Measurements from ENCODE around the gene TTC21B.
"Not testable (repeated sequence)": the region's sequence is repeated elsewhere in the genome, so short reads cannot be mapped to it uniquely, and the experiment has no call there.

Gene TTC21B

GRCh38 chr2:165861083-165861482 lies 92.5 kb downstream of the TTC21B start:
- POLR2A ChIA-PET: not testable (repeated sequence)

DNA sequence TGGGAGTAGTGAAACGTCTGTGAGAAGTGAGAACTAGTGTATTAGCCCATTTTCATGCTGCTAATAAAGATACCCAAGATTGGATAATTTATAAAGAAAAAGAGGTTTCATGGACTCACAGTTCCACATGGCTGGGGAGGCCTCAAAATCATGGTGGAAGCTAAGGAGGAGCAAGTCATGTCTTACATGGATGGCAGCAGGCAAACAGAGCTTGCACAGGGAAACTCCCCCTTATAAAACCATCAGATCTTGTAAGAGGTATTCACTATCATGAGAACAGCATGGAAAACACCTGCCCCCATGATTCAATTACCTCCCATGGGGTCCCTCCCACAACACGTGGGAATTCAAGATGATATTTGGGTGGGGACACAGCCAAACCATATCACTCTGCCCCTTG lies 93.9 kb downstream of the TTC21B start:
- peak; percentile 28 for TF ChIP-seq SETDB1 (IDR thresholded peaks at IDR 0.05; ENCODE audit: insufficient read length, low read length)
- H3K9me3 ChIP-seq (ENCODE audit: control insufficient read depth, insufficient read depth, low read depth, low read length); POLR2A ChIA-PET; H3K27ac ChIP-seq (ENCODE audit: extremely low read depth, low read depth, low read length); H3K4me1 ChIP-seq (ENCODE audit: control insufficient read depth, insufficient read depth, low read length); H3K4me3 ChIP-seq (ENCODE audit: low read depth, low read length): not testable (repeated sequence)
- H3K36me3 ChIP-seq (ENCODE audit: control insufficient read depth in 2 of 2, insufficient read depth in 1 of 2, low read length in 2 of 2): peaks cover 0 to 23% of the 10 kb centered on the region in 2 experiments; a peak in 1 of 3 replicates
- CTCF ChIA-PET: interaction anchor here (0.6 kb wide), 1 partner anchor 11 kb away, joined by 3 read pairs; no protein-coding TSS in a partner anchor

More at GRCh38 chr2:165861083-165861482, 92.5 kb downstream of the TTC21B start:
- CTCF ChIA-PET; H3K9me3 ChIP-seq (ENCODE audit: control insufficient read depth, insufficient read depth, low read depth, low read length); H3K27ac ChIP-seq (ENCODE audit: extremely low read depth, low read depth, low read length); H3K4me3 ChIP-seq (ENCODE audit: low read depth, low read length); H3K4me1 ChIP-seq (ENCODE audit: control insufficient read depth, insufficient read depth, low read length): not testable (repeated sequence)
- H3K36me3 ChIP-seq (ENCODE audit: control insufficient read depth in 2 of 2, insufficient read depth in 1 of 2, low read length in 2 of 2): peaks cover 0 to 28% of the 10 kb centered on the region in 2 experiments; a peak in 1 of 3 replicates

DNA sequence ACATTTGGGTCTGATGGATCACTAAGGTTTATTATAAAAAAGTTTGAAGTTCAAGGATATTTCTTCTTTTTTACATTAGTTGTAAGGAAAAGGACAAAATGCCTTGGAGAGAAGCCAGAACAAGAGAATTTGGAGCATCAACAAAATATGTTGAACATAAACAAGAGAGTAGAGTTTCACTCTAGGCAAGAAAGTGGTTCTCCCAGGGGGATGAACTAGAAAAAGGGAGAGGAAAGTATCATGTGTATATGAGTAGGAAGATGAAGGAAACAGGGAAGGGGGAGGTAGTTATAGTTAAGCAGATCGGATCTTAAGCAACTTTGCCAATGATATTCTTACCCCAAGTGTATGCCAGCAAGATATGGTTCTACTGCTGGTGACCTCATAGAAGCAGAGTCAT lies 95.7 kb downstream of the TTC21B start:
- H3K4me1 ChIP-seq (ENCODE audit: control insufficient read depth, insufficient read depth, low read length): no peaks in the 10 kb centered on the region
- H3K9me3 ChIP-seq (ENCODE audit: control insufficient read depth, insufficient read depth, low read depth, low read length): no peaks in the 10 kb centered on the region
- no peak overlapping the region for H3K4me3 ChIP-seq (ENCODE audit: low read depth, low read length)
- H3K36me3 ChIP-seq (ENCODE audit: control insufficient read depth in 2 of 2, insufficient read depth in 1 of 2, low read length in 2 of 2): peaks cover 0 to 18% of the 10 kb centered on the region in 2 experiments; a peak in 1 of 3 replicates
- POLR2A ChIA-PET: no interaction called here
- H3K27ac ChIP-seq (ENCODE audit: extremely low read depth, low read depth, low read length): no peak overlapping the region
- no peak for TF ChIP-seq ZEB2 (tag by site-specific recombination; IDR thresholded peaks at IDR 0.05)
- TF ChIP-seq ZNF223 (tag by site-specific recombination; IDR thresholded peaks at IDR 0.05): no peak
- TF ChIP-seq, protein P1, sequence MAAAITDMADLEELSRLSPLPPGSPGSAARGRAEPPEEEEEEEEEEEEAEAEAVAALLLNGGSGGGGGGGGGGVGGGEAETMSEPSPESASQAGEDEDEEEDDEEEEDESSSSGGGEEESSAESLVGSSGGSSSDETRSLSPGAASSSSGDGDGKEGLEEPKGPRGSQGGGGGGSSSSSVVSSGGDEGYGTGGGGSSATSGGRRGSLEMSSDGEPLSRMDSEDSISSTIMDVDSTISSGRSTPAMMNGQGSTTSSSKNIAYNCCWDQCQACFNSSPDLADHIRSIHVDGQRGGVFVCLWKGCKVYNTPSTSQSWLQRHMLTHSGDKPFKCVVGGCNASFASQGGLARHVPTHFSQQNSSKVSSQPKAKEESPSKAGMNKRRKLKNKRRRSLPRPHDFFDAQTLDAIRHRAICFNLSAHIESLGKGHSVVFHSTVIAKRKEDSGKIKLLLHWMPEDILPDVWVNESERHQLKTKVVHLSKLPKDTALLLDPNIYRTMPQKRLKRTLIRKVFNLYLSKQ (tag by site-specific recombination; IDR thresholded peaks at IDR 0.05; ENCODE audit: borderline replicate concordance): no peak
- TF ChIP-seq, protein P2, sequence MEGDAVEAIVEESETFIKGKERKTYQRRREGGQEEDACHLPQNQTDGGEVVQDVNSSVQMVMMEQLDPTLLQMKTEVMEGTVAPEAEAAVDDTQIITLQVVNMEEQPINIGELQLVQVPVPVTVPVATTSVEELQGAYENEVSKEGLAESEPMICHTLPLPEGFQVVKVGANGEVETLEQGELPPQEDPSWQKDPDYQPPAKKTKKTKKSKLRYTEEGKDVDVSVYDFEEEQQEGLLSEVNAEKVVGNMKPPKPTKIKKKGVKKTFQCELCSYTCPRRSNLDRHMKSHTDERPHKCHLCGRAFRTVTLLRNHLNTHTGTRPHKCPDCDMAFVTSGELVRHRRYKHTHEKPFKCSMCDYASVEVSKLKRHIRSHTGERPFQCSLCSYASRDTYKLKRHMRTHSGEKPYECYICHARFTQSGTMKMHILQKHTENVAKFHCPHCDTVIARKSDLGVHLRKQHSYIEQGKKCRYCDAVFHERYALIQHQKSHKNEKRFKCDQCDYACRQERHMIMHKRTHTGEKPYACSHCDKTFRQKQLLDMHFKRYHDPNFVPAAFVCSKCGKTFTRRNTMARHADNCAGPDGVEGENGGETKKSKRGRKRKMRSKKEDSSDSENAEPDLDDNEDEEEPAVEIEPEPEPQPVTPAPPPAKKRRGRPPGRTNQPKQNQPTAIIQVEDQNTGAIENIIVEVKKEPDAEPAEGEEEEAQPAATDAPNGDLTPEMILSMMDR (tag by site-specific recombination; IDR thresholded peaks at IDR 0.05): no peak
- TF ChIP-seq ZNF335 (tag by site-specific recombination; conservative IDR thresholded peaks at IDR 0.05): no peak
- no peak for TF ChIP-seq BCL11B (tag by site-specific recombination; IDR thresholded peaks at IDR 0.05; ENCODE audit: low read depth)
- no peak for TF ChIP-seq ZNF404 (tag by site-specific recombination; IDR thresholded peaks at IDR 0.05)
- TF ChIP-seq REPIN1 (tag by site-specific recombination; IDR thresholded peaks at IDR 0.05; ENCODE audit: low read depth): no peak
- TF ChIP-seq EGR2 (tag by site-specific recombination; IDR thresholded peaks at IDR 0.05; ENCODE audit: low read depth): no peak
- TF ChIP-seq ZNF529 (tag by site-specific recombination; IDR thresholded peaks at IDR 0.05; ENCODE audit: insufficient replicate concordance): no peak
- TF ChIP-seq HOXD13 (CRISPR knock-in tag; IDR thresholded peaks at IDR 0.05; ENCODE audit: borderline replicate concordance): no peak
- no peak for TF ChIP-seq ZNF155 (tag by site-specific recombination; IDR thresholded peaks at IDR 0.05)
- no peak for TF ChIP-seq GLIS1 (tag by site-specific recombination; IDR thresholded peaks at IDR 0.05)
- TF ChIP-seq ZNF175 (tag by site-specific recombination; IDR thresholded peaks at IDR 0.05): no peak
- TF ChIP-seq MEIS1 (CRISPR knock-in tag; IDR thresholded peaks at IDR 0.05; ENCODE audit: borderline replicate concordance): no peak
- CTCF ChIA-PET: no interaction called here

GRCh38 chr2:165852394-165852793 lies 101.2 kb downstream of the TTC21B start:
- Histone ChIP-seq H3K4me1 (ENCODE audit: control insufficient read depth, insufficient read depth, low read length) (no peaks in the 10 kb centered on the region), H3K4me3 (ENCODE audit: low read depth, low read length) (no peak overlapping the region), H3K36me3 (ENCODE audit: control insufficient read depth in 2 of 2, insufficient read depth in 1 of 2, low read length in 2 of 2) (peaks cover 0 to 8% of the 10 kb centered on the region in 2 experiments; a peak in 1 of 3 replicates), H3K27ac (ENCODE audit: extremely low read depth, low read depth, low read length) (no peak overlapping the region), H3K9me3 (ENCODE audit: control insufficient read depth, insufficient read depth, low read depth, low read length) (no peaks in the 10 kb centered on the region)
- POLR2A ChIA-PET: no interaction called here
- TF ChIP-seq ZNF791 (tag by site-specific recombination; IDR thresholded peaks at IDR 0.05) (peak; percentile 40; the same call in 1 of the 2 replicates), YY2 (tag by site-specific recombination; IDR thresholded peaks at IDR 0.05) (no peak), SETDB1 (IDR thresholded peaks at IDR 0.05; ENCODE audit: insufficient read length, low read length) (peak; percentile 93), ZNF155 (tag by site-specific recombination; IDR thresholded peaks at IDR 0.05) (no peak)
- CTCF ChIA-PET: no interaction called here
